Measurements from ENCODE around the gene CAMK1D.

Gene CAMK1D

GRCh38 chr10:12563489-12563888, 214.1 kb downstream of the CAMK1D start:
- Histone ChIP-seq H3K79me2 (ENCODE audit: insufficient read depth, low read depth) (no peaks in the 10 kb centered on the region), H2AFZ (ENCODE audit: low read depth) (no peak overlapping the region), H3K27me3 (ENCODE audit: insufficient read depth, low read depth) (no peaks in the 10 kb centered on the region), H3K4me3 (IDR thresholded peaks at IDR 0.05; ENCODE audit: insufficient read depth, low read depth, low read length) (no peak overlapping the region), H3K4me2 (no peak overlapping the region), H4K20me1 (ENCODE audit: insufficient read depth) (no peaks in the 10 kb centered on the region), H3K36me3 (ENCODE audit: insufficient read depth) (no peaks in the 10 kb centered on the region), H3K27ac (no peak overlapping the region), H3K4me1 (ENCODE audit: low read depth, poor library complexity, severe bottlenecking) (peaks cover under 1% of the 10 kb centered on the region), H3K9ac (no peak overlapping the region)
- TF ChIP-seq CTCF (conservative IDR thresholded peaks at IDR 0.05; ENCODE audit: low read depth, low read length): no peak

GRCh38 chr10:12564173-12564572, 214.8 kb downstream of the CAMK1D start:
- no peaks in the 10 kb centered on the region for H3K27me3 ChIP-seq (ENCODE audit: insufficient read depth, low read depth)
- H3K4me2 ChIP-seq: no peak overlapping the region
- no peak overlapping the region for H2AFZ ChIP-seq (ENCODE audit: low read depth)
- TF ChIP-seq CTCF (conservative IDR thresholded peaks at IDR 0.05; ENCODE audit: low read depth, low read length): no peak
- no peak overlapping the region for H3K27ac ChIP-seq
- H3K9ac ChIP-seq: no peak overlapping the region
- peaks cover 6% of the 10 kb centered on the region for H3K4me1 ChIP-seq (ENCODE audit: low read depth, poor library complexity, severe bottlenecking)
- no peaks in the 10 kb centered on the region for H4K20me1 ChIP-seq (ENCODE audit: insufficient read depth)
- H3K79me2 ChIP-seq (ENCODE audit: insufficient read depth, low read depth): no peaks in the 10 kb centered on the region
- H3K4me3 ChIP-seq (IDR thresholded peaks at IDR 0.05; ENCODE audit: insufficient read depth, low read depth, low read length): no peak overlapping the region
- H3K36me3 ChIP-seq (ENCODE audit: insufficient read depth): no peaks in the 10 kb centered on the region

- TF ChIP-seq CTCF (conservative IDR thresholded peaks at IDR 0.05; ENCODE audit: low read depth, low read length): no peak
- Histone ChIP-seq H2AFZ (ENCODE audit: low read depth) (no peak overlapping the region), H3K79me2 (ENCODE audit: insufficient read depth, low read depth) (no peaks in the 10 kb centered on the region), H3K4me2 (no peak overlapping the region), H3K36me3 (ENCODE audit: insufficient read depth) (no peaks in the 10 kb centered on the region), H3K4me3 (IDR thresholded peaks at IDR 0.05; ENCODE audit: insufficient read depth, low read depth, low read length) (no peak overlapping the region), H4K20me1 (ENCODE audit: insufficient read depth) (no peaks in the 10 kb centered on the region), H3K9ac (no peak overlapping the region), H3K27ac (no peak overlapping the region), H3K4me1 (ENCODE audit: low read depth, poor library complexity, severe bottlenecking) (peaks cover 6% of the 10 kb centered on the region), H3K27me3 (ENCODE audit: insufficient read depth, low read depth) (no peaks in the 10 kb centered on the region)
Measured at GRCh38 chr10:12566161-12567115, 217.1 kb downstream of the CAMK1D start.

GRCh38 chr10:12568391-12569009, 219.2 kb downstream of the CAMK1D start:
- H3K36me3 ChIP-seq (ENCODE audit: insufficient read depth): no peaks in the 10 kb centered on the region
- no peak for TF ChIP-seq CTCF (conservative IDR thresholded peaks at IDR 0.05; ENCODE audit: low read depth, low read length)
- H3K4me1 ChIP-seq (ENCODE audit: low read depth, poor library complexity, severe bottlenecking): peaks cover 6% of the 10 kb centered on the region
- no peaks in the 10 kb centered on the region for H3K79me2 ChIP-seq (ENCODE audit: insufficient read depth, low read depth)
- H4K20me1 ChIP-seq (ENCODE audit: insufficient read depth): no peaks in the 10 kb centered on the region
- H3K4me2 ChIP-seq: no peak overlapping the region
- no peaks in the 10 kb centered on the region for H3K27me3 ChIP-seq (ENCODE audit: insufficient read depth, low read depth)
- H3K4me3 ChIP-seq (IDR thresholded peaks at IDR 0.05; ENCODE audit: insufficient read depth, low read depth, low read length): no peak overlapping the region
- H2AFZ ChIP-seq (ENCODE audit: low read depth): no peak overlapping the region
- H3K9ac ChIP-seq: no peak overlapping the region
- H3K27ac ChIP-seq: no peak overlapping the region
